Prostate gland (tissue), 2 donors: Measurements from ENCODE around the gene FSCB. TPM values are rescaled to one million over a fixed set of nuclear protein-coding genes. Genes with fewer than 3 reads are reported as not detected.

Experiments
- DNase-seq: peaks from one replicate; pipeline ENCODE4 v3.0.0-alpha.2; 2019; ENCODE audit warnings: low spot score
- H3K27ac ChIP-seq, 2 donors: fragments of 200-600 bp; sonication (generic); 2 replicates each; pipeline ENCODE4 v1.5.1; 2017 to 2019
- H3K27me3 ChIP-seq: fragments of 200-600 bp; sonication (generic); replicated peaks from 2 replicates; pipeline ENCODE4 v1.5.1; 2019; ENCODE audit not compliant: insufficient read depth
- H3K36me3 ChIP-seq, 2 donors: fragments of 200-600 bp; sonication (generic); 1 replicate in 1 of 2; 2 replicates in 1 of 2; pipeline versions ENCODE4 v1.5.1 to v1.8.1; 2017 to 2019
- H3K4me1 ChIP-seq: fragments of 200-600 bp; sonication (generic); replicated peaks from 2 replicates; pipeline ENCODE4 v1.5.1; 2019
- H3K4me3 ChIP-seq, 2 donors: fragments of 200-600 bp; sonication (generic); 2 replicates each; pipeline ENCODE4 v1.5.1; 2017 to 2019
- H3K9me3 ChIP-seq: fragments of 200-600 bp; sonication (generic); 2 replicates; pipeline ENCODE4 v1.5.1; 2017
- POLR2A ChIP-seq: fragments of 450-650 bp; IDR thresholded peaks from one replicate; pipeline ENCODE4 v1.6.1; 2016; ENCODE audit warnings: antibody characterized with exemption, mild to moderate bottlenecking
- POLR2AphosphoS5 ChIP-seq: sonication (generic); formaldehyde crosslinking; IDR thresholded peaks from one replicate; pipeline ENCODE4 v1.6.1; 2017; ENCODE audit warnings: antibody characterized with exemption
- WGBS: methylation state at CpG from one replicate; pipeline ENCODE4 v1.1.5; 2018; 5-methylcytosine and 5-hydroxymethylcytosine counted together
- intact Hi-C: fragments of 100-400 bp; cut with DNase I; formaldehyde crosslinking; loops from one replicate; pipeline ENCODE4 v1.14.2; 2022
- total RNA-seq, 2 donors: library from RNA; depleted of rRNA; stranded (reverse); fragments of >200 nt; gene quantifications; one replicate each; pipeline ENCODE4 v1.1.0, GENCODE V29; 2016
- TF ChIP-seq, protein P1 (sequence below), 4 experiments: fragments of 200-600 bp in 2 of 4; fragments of 450-650 bp in 2 of 4; sonication (generic) in 2 of 4; IDR thresholded peaks; 1 replicate in 3 of 4; 2 replicates in 1 of 4; pipeline ENCODE4 v1.5.1; 2016 to 2019; ENCODE audit warnings: antibody characterized with exemption in 4 of 4, mild to moderate bottlenecking in 2 of 4, moderate library complexity in 2 of 4

Gene FSCB, protein sequence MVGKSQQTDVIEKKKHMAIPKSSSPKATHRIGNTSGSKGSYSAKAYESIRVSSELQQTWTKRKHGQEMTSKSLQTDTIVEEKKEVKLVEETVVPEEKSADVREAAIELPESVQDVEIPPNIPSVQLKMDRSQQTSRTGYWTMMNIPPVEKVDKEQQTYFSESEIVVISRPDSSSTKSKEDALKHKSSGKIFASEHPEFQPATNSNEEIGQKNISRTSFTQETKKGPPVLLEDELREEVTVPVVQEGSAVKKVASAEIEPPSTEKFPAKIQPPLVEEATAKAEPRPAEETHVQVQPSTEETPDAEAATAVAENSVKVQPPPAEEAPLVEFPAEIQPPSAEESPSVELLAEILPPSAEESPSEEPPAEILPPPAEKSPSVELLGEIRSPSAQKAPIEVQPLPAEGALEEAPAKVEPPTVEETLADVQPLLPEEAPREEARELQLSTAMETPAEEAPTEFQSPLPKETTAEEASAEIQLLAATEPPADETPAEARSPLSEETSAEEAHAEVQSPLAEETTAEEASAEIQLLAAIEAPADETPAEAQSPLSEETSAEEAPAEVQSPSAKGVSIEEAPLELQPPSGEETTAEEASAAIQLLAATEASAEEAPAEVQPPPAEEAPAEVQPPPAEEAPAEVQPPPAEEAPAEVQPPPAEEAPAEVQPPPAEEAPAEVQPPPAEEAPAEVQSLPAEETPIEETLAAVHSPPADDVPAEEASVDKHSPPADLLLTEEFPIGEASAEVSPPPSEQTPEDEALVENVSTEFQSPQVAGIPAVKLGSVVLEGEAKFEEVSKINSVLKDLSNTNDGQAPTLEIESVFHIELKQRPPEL
- total RNA-seq: 1 to 10 TPM in 1 of 2 donors, not detected in 1; 3.5 TPM

DNA sequence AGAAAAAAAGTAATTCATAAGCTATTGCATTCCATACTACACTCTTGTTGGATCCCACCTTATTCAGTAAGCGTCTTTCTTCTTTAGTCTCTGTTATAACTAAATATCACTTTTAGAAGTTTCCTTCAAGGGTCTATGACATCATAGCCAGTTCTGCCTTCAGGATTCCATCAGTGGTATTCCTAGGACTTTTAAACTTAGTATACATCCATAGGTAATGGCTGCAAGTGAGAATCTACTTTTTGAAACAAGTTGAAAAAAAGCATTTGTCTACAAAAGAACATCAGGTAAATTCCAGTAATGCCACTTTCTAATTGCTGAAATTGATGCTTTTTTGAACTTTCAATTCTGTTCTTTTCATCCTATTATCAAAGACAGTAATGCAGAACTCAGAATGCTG lies at the start of gene FSCB:
TSS of gene FSCB (minus strand) at position 101 of the 400 bp plus-strand sequence. CDS start 296 bp downstream, outside the sequence.
- H3K27me3 ChIP-seq: no peaks in the 10 kb centered on the region
- H3K9me3 ChIP-seq: no peaks in the 10 kb centered on the region
- WGBS: 100% methylated on average over 1 of the region's 1 CpG
- H3K36me3 ChIP-seq: no peaks in the 10 kb centered on the region
- H3K4me3 ChIP-seq: no peak within 1 kb of the TSS
- H3K27ac ChIP-seq: no peak within 1 kb of the TSS
- intact Hi-C loops: no loop called here
- no peak for DNase-seq
- no peak for TF ChIP-seq POLR2AphosphoS5
- no peaks in the 10 kb centered on the region for H3K4me1 ChIP-seq

DNA sequence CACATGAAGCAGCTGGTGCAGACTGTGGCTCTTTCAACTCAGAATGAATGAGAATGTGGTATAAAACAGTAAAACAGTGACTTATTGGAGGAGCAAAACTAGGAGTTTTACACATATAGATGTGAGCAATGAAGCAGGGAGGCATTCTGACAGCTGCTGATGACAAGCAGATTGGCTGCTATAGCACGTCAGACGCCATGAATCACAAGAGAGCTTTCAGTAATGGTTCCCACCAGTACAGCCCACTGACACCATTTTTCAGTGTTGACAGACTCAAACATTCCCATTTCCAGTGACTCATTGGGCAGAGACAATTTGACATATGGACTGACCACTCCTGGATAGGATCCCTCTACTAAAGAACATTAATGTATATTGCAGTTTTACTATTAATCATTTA lies 24.6 kb upstream of the FSCB start:
- TF ChIP-seq POLR2AphosphoS5: no peak
- TF ChIP-seq POLR2A: no peak
- TF ChIP-seq, protein P1, sequence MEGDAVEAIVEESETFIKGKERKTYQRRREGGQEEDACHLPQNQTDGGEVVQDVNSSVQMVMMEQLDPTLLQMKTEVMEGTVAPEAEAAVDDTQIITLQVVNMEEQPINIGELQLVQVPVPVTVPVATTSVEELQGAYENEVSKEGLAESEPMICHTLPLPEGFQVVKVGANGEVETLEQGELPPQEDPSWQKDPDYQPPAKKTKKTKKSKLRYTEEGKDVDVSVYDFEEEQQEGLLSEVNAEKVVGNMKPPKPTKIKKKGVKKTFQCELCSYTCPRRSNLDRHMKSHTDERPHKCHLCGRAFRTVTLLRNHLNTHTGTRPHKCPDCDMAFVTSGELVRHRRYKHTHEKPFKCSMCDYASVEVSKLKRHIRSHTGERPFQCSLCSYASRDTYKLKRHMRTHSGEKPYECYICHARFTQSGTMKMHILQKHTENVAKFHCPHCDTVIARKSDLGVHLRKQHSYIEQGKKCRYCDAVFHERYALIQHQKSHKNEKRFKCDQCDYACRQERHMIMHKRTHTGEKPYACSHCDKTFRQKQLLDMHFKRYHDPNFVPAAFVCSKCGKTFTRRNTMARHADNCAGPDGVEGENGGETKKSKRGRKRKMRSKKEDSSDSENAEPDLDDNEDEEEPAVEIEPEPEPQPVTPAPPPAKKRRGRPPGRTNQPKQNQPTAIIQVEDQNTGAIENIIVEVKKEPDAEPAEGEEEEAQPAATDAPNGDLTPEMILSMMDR (IDR thresholded peaks at IDR 0.05): no peak

GRCh38 chr14:44530475-44530874 lies 23.4 kb upstream of the FSCB start:
- Histone ChIP-seq H3K27me3 (no peaks in the 10 kb centered on the region), H3K27ac (no peak overlapping the region), H3K4me1 (no peaks in the 10 kb centered on the region), H3K4me3 (no peak overlapping the region), H3K9me3 (no peaks in the 10 kb centered on the region), H3K36me3 (no peaks in the 10 kb centered on the region)
- 73% methylated on average over 3 of the region's 3 CpGs for WGBS
- no peak for DNase-seq
- TF ChIP-seq POLR2AphosphoS5: no peak
- TF ChIP-seq, protein P1 (IDR thresholded peaks at IDR 0.05): no peak
- TF ChIP-seq POLR2A: no peak
- intact Hi-C loops: no loop called here

More for the DNA sequence above, 24.6 kb upstream of the FSCB start:
- H3K27me3 ChIP-seq: no peaks in the 10 kb centered on the region
- H3K4me1 ChIP-seq: no peaks in the 10 kb centered on the region
- no peak overlapping the region for H3K4me3 ChIP-seq
- no peak overlapping the region for H3K27ac ChIP-seq
- 93% methylated on average over 2 of the region's 2 CpGs for WGBS
- H3K36me3 ChIP-seq: no peaks in the 10 kb centered on the region
- intact Hi-C loops: no loop called here
- DNase-seq: no peak
- H3K9me3 ChIP-seq: no peaks in the 10 kb centered on the region

GRCh38 chr14:44529026-44529425 lies 21.9 kb upstream of the FSCB start:
- intact Hi-C loops: no loop called here
- DNase-seq: no peak
- TF ChIP-seq POLR2A: no peak
- TF ChIP-seq POLR2AphosphoS5: no peak
- TF ChIP-seq, protein P1 (IDR thresholded peaks at IDR 0.05): no peak
- no peaks in the 10 kb centered on the region for H3K9me3 ChIP-seq
- no peaks in the 10 kb centered on the region for H3K27me3 ChIP-seq
- H3K36me3 ChIP-seq: no peaks in the 10 kb centered on the region
- 12% methylated on average over 1 of the region's 1 CpG for WGBS
- no peaks in the 10 kb centered on the region for H3K4me1 ChIP-seq
- no peak overlapping the region for H3K27ac ChIP-seq
- no peak overlapping the region for H3K4me3 ChIP-seq

DNA sequence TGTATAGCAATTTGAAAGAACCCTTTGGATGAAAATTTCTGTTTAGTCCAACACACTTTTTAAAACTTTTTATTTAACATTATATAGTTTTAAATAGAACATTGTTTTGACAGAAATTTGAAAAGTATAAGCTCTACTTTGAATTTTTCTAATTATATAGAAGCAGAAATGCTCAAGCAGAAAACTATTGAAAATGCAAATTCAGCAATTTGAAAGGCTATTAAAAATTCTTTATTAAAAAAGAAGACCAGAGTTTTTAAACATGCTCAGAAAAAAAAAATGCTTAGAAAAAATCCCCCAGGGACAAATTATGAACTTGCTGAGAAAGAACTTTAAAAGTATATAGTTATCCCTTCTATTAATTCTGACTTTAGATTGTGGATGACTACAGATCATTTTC lies 21.1 kb upstream of the FSCB start:
- no peaks in the 10 kb centered on the region for H3K4me1 ChIP-seq
- no peak overlapping the region for H3K27ac ChIP-seq
- no peaks in the 10 kb centered on the region for H3K36me3 ChIP-seq
- no peaks in the 10 kb centered on the region for H3K27me3 ChIP-seq
- no peaks in the 10 kb centered on the region for H3K9me3 ChIP-seq
- H3K4me3 ChIP-seq: no peak overlapping the region
- DNase-seq: no peak
- TF ChIP-seq, protein P1 (IDR thresholded peaks at IDR 0.05): no peak
- intact Hi-C loops: no loop called here
